ENCODE results near the gene ZBTB16. TPM values are rescaled to one million over a fixed set of nuclear protein-coding genes. Genes with fewer than 3 reads are reported as not detected.
A peak's percentile ranks its signal among the peaks of the same experiment; 100 is the strongest.

Gene ZBTB16
- total RNA-seq, 1 donor from 2014 or later, result 21.9 TPM

DNA sequence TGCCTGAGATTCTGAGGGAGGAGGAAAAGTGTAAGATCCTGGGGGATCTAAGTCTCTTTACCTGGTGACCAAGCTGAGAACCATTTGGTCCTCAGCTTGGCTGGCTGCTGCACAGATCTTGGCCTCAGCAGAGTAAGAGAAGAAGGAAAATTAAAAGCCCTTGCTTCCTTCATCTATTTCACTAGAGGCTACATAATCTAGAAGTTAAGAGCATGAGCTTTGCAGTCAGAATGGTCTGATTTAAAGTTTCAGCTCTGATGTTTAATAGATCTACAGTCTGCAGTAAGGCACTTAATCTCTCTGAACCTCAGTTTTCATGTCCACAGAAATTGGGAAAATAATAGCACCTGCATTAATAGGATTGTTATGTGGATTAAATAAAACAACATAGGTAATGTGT is 3.1 kb upstream of the ZBTB16 start:
- DNase-seq (ENCODE audit: low spot score), result no peak
- TF ChIP-seq CTCF (IDR thresholded peaks at IDR 0.05), result no peak
- Mint-ChIP-seq H3K27me3 (ENCODE audit: low read depth) (peaks cover 52% of the 10 kb centered on the region), H3K4me3 (ENCODE audit: unreplicated experiment) (no peak overlapping the region), H3K36me3 (ENCODE audit: low read depth) (no peaks in the 10 kb centered on the region), H3K4me1 (ENCODE audit: low read depth) (peaks cover 13% of the 10 kb centered on the region), H3K9me3 (ENCODE audit: low read depth) (no peaks in the 10 kb centered on the region), H3K27ac (ENCODE audit: unreplicated experiment) (no peak overlapping the region)

DNA sequence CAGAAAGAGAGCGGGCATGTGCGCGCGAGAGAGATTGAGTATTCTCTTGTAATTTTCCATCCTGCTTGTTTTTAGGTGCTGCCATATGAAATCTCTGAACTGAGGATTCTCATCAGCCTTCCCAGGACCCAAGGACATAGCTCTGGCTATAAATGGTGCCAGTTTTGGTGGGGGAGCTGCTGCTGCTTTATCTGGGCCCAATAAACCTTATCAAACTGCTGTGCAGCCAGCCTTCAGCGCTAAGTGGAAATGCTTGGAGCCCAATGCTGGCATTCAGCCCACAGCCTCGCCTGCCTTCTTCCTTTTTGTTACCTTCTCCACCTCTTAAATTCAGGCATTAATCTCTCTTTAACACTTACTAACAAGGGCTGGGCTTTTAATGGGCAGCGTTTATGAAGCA is 2.4 kb upstream of the ZBTB16 start:
- no peak overlapping the region for H3K27ac Mint-ChIP-seq (ENCODE audit: unreplicated experiment)
- peaks cover 50% of the 10 kb centered on the region for H3K27me3 Mint-ChIP-seq (ENCODE audit: low read depth)

DNA sequence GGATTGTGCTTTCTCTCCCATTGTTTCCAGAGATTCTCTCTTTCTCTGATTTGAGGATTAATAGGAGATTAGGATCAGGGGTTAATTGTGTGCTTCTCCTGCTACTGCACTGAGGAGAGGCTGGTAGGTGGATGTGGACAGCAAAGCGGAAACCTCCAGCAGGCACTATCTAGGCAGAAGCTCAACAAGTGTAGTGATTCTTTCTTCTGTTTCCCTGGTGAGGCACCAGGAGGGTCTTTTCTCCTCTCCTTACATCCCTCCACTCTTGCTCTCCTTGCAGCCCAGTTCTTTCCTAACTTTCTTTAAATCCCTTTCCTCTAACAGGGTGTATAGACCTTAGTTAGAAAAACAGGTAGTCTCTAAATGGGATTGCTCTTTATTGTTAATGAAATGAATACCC is 1.9 kb upstream of the ZBTB16 start:
- DNase-seq (ENCODE audit: low spot score), result no peak
- H3K9me3 Mint-ChIP-seq (ENCODE audit: low read depth), result no peaks in the 10 kb centered on the region
- no peak for TF ChIP-seq CTCF (IDR thresholded peaks at IDR 0.05)
- no peak overlapping the region for H3K27ac Mint-ChIP-seq (ENCODE audit: unreplicated experiment)
- H3K27me3 Mint-ChIP-seq (ENCODE audit: low read depth), result peaks cover 46% of the 10 kb centered on the region
- H3K4me1 Mint-ChIP-seq (ENCODE audit: low read depth), result peaks cover 25% of the 10 kb centered on the region
- H3K4me3 Mint-ChIP-seq (ENCODE audit: unreplicated experiment), result no peak overlapping the region
- H3K36me3 Mint-ChIP-seq (ENCODE audit: low read depth), result no peaks in the 10 kb centered on the region

More for the DNA sequence above, 2.4 kb upstream of the ZBTB16 start:
- H3K36me3 Mint-ChIP-seq (ENCODE audit: low read depth), result no peaks in the 10 kb centered on the region
- H3K4me3 Mint-ChIP-seq (ENCODE audit: unreplicated experiment), result no peak overlapping the region
- H3K4me1 Mint-ChIP-seq (ENCODE audit: low read depth), result peaks cover 21% of the 10 kb centered on the region
- no peak for TF ChIP-seq CTCF (IDR thresholded peaks at IDR 0.05)
- DNase-seq (ENCODE audit: low spot score), result no peak
- no peaks in the 10 kb centered on the region for H3K9me3 Mint-ChIP-seq (ENCODE audit: low read depth)

DNA sequence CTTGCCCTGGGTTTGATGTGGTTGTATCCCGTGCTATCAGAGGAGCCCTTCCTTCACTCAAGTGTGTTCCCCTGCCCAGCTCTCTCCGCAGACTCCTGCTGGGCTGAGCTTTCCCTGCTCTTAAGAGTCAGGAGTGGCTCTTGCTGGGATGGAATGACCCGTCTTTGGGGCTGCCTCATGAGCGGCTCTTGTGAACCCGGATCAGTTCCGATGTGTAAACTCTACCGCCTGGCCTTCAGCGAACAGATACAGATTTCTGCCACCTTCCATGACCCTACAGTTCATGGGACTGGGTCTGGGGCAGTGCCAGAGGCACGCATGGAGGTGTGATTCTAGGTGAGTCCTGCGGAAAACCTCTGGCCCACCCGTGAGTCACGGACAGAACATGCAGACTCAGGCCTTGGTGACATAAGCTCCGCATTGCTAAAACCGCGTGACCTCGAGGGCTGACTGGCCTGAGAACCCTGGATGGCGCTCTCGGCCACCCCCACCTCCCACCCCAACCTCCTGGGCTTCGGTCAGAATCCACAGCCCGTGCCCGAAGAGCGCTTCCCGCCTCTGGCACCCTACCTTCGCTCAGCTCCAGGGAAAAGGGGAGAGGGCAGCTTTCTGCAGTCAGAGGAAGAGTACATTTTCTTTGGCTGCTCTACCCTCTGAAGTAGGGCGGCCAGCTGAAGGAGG is 1.3 kb upstream of the ZBTB16 start:
- H3K4me1 Mint-ChIP-seq (ENCODE audit: low read depth), result peaks cover 27% of the 10 kb centered on the region
- H3K36me3 Mint-ChIP-seq (ENCODE audit: low read depth), result peaks cover 2% of the 10 kb centered on the region
- H3K27ac Mint-ChIP-seq (ENCODE audit: unreplicated experiment), result no peak overlapping the region
- H3K27me3 Mint-ChIP-seq (ENCODE audit: low read depth), result peaks cover 45% of the 10 kb centered on the region
- H3K4me3 Mint-ChIP-seq (ENCODE audit: unreplicated experiment), result peak overlapping the region; percentile 75
- no peaks in the 10 kb centered on the region for H3K9me3 Mint-ChIP-seq (ENCODE audit: low read depth)
- no peak for DNase-seq (ENCODE audit: low spot score)
- TF ChIP-seq CTCF (IDR thresholded peaks at IDR 0.05), result no peak

GRCh38 chr11:114058871-114059277 is 637 bp upstream of the ZBTB16 start:
- H3K27me3 Mint-ChIP-seq (ENCODE audit: low read depth), result peaks cover 39% of the 10 kb centered on the region
- no peak for DNase-seq (ENCODE audit: low spot score)
- peak overlapping the region; percentile 74 for H3K27ac Mint-ChIP-seq (ENCODE audit: unreplicated experiment)
- peak overlapping the region; percentile 75 for H3K4me3 Mint-ChIP-seq (ENCODE audit: unreplicated experiment)
- no peak for TF ChIP-seq CTCF (IDR thresholded peaks at IDR 0.05)
- no peaks in the 10 kb centered on the region for H3K9me3 Mint-ChIP-seq (ENCODE audit: low read depth)
- H3K4me1 Mint-ChIP-seq (ENCODE audit: low read depth), result peaks cover 27% of the 10 kb centered on the region
- peaks cover 9% of the 10 kb centered on the region for H3K36me3 Mint-ChIP-seq (ENCODE audit: low read depth)
